Skeletal muscle tissue (tissue), 4 donors: ENCODE data around the gene CCL4. TPM values are rescaled to one million over a fixed set of nuclear protein-coding genes. Genes with fewer than 3 reads are reported as not detected.
A peak's percentile ranks its signal among the peaks of the same experiment; 100 is the strongest.

ENCODE experiments used
- H3K27ac ChIP-seq: one replicate; pipeline ENCODE4 v1.7.0; 2013; ENCODE audit warnings: mild to moderate bottlenecking, low read depth, low read length, inconsistent platforms
- H3K27me3 ChIP-seq, 3 donors: one replicate each; pipeline ENCODE4 v1.7.0; 2013; ENCODE audit warnings: low read length in 3 of 3; ENCODE audit not compliant: control insufficient read depth in 3 of 3, insufficient read depth in 3 of 3
- H3K36me3 ChIP-seq, 3 donors: one replicate each; pipeline ENCODE4 v1.7.0; 2013; ENCODE audit warnings: low read length in 3 of 3; ENCODE audit not compliant: control insufficient read depth in 3 of 3, insufficient read depth in 3 of 3
- H3K4me1 ChIP-seq, 3 donors: one replicate each; pipeline ENCODE4 v1.7.0; 2013; ENCODE audit warnings: low read length in 3 of 3, mild to moderate bottlenecking in 3 of 3; ENCODE audit not compliant: control insufficient read depth in 3 of 3, insufficient read depth in 3 of 3
- H3K4me3 ChIP-seq, 3 donors: one replicate each; pipeline ENCODE4 v1.7.0; 2013; ENCODE audit warnings: low read length in 3 of 3
- H3K9ac ChIP-seq, 3 donors: one replicate each; pipeline ENCODE4 v1.7.0; 2013; ENCODE audit warnings: low read length in 3 of 3, mild to moderate bottlenecking in 3 of 3, moderate library complexity in 2 of 3, low read depth in 1 of 3
- H3K9me3 ChIP-seq, 3 donors: one replicate each; pipeline ENCODE4 v1.7.0; 2013; ENCODE audit warnings: low read length in 3 of 3; ENCODE audit not compliant: control insufficient read depth in 3 of 3
- total RNA-seq: library from RNA; depleted of rRNA; stranded (reverse); fragments of >200 nt; gene quantifications from one replicate; pipeline ENCODE4 v1.2.3, GENCODE V29; 2014
- donor health status: Osteomylitis.

Gene CCL4
- total RNA-seq, 1 donor from 2014 or later, result 1.6 TPM

- H3K9me3 ChIP-seq, result no peaks in the 10 kb centered on the region
- no peaks in the 10 kb centered on the region for H3K36me3 ChIP-seq
- peaks cover 0 to 12% (median 0%) of the 10 kb centered on the region in 3 donors for H3K27me3 ChIP-seq
- no peaks in the 10 kb centered on the region for H3K4me1 ChIP-seq
- no peak overlapping the region for H3K27ac ChIP-seq
- H3K4me3 ChIP-seq, result no peak overlapping the region
- no peak overlapping the region for H3K9ac ChIP-seq
These were observed 32.8 kb downstream of the CCL4 start for GRCh38 chr17:36136439-36136838.

- H3K4me3 ChIP-seq, result no peak overlapping the region
- no peaks in the 10 kb centered on the region for H3K36me3 ChIP-seq
- no peaks in the 10 kb centered on the region for H3K9me3 ChIP-seq
- H3K9ac ChIP-seq, result no peak overlapping the region
- H3K4me1 ChIP-seq, result no peaks in the 10 kb centered on the region
- no peak overlapping the region for H3K27ac ChIP-seq
- H3K27me3 ChIP-seq, result no peaks in the 10 kb centered on the region
These were observed 38.6 kb downstream of the CCL4 start for GRCh38 chr17:36142235-36142634.

- Histone ChIP-seq H3K4me3 (no peak overlapping the region), H3K36me3 (no peaks in the 10 kb centered on the region), H3K9ac (no peak overlapping the region), H3K9me3 (no peaks in the 10 kb centered on the region), H3K27ac (no peak overlapping the region), H3K27me3 (no peaks in the 10 kb centered on the region), H3K4me1 (no peaks in the 10 kb centered on the region)
These were observed 39.2 kb downstream of the CCL4 start for GRCh38 chr17:36142806-36143205.

GRCh38 chr17:36144014-36144413 lies 40.4 kb downstream of the CCL4 start:
- peaks cover 0 to under 1% (median 0%) of the 10 kb centered on the region in 3 donors for H3K27me3 ChIP-seq
- H3K9me3 ChIP-seq, result no peaks in the 10 kb centered on the region
- no peak overlapping the region for H3K27ac ChIP-seq
- no peak overlapping the region for H3K9ac ChIP-seq
- no peaks in the 10 kb centered on the region for H3K36me3 ChIP-seq
- H3K4me1 ChIP-seq, result peaks cover 0 to under 1% (median 0%) of the 10 kb centered on the region in 3 donors
- H3K4me3 ChIP-seq, result no peak overlapping the region

GRCh38 chr17:36144981-36145729 lies 41.5 kb downstream of the CCL4 start:
- no peak overlapping the region for H3K4me3 ChIP-seq
- peaks cover 0 to 7% (median 0%) of the 10 kb centered on the region in 3 donors for H3K4me1 ChIP-seq
- peaks cover 0 to 6% (median 5%) of the 10 kb centered on the region in 3 donors for H3K27me3 ChIP-seq
- no peak overlapping the region for H3K9ac ChIP-seq
- no peaks in the 10 kb centered on the region for H3K9me3 ChIP-seq
- H3K27ac ChIP-seq, result no peak overlapping the region
- no peaks in the 10 kb centered on the region for H3K36me3 ChIP-seq

- no peaks in the 10 kb centered on the region for H3K9me3 ChIP-seq
- no peak overlapping the region for H3K4me3 ChIP-seq
- H3K27me3 ChIP-seq, result peaks cover 0 to 11% (median 5%) of the 10 kb centered on the region in 3 donors
- H3K9ac ChIP-seq, result no peak overlapping the region
- H3K4me1 ChIP-seq, result peaks cover 0 to 7% (median 0%) of the 10 kb centered on the region in 3 donors
- H3K27ac ChIP-seq, result no peak overlapping the region
- no peaks in the 10 kb centered on the region for H3K36me3 ChIP-seq
These were observed 44.0 kb downstream of the CCL4 start for GRCh38 chr17:36147601-36148000.

GRCh38 chr17:36148559-36149295 lies 45.1 kb downstream of the CCL4 start:
- H3K9me3 ChIP-seq, result no peaks in the 10 kb centered on the region
- H3K4me3 ChIP-seq, result no peak overlapping the region
- H3K36me3 ChIP-seq, result no peaks in the 10 kb centered on the region
- peaks cover 0 to 7% (median 0%) of the 10 kb centered on the region in 3 donors for H3K4me1 ChIP-seq
- peaks cover 7 to 20% (median 9%) of the 10 kb centered on the region in 3 donors for H3K27me3 ChIP-seq
- no peak overlapping the region for H3K9ac ChIP-seq
- H3K27ac ChIP-seq, result no peak overlapping the region

GRCh38 chr17:36149296-36149820 lies 45.7 kb downstream of the CCL4 start:
- H3K9me3 ChIP-seq, result no peaks in the 10 kb centered on the region
- peak overlapping the region in 1 of 3 donors; percentile 23 for H3K4me3 ChIP-seq
- H3K4me1 ChIP-seq, result peaks cover 0 to 7% (median 0%) of the 10 kb centered on the region in 3 donors
- no peak overlapping the region for H3K27ac ChIP-seq
- H3K27me3 ChIP-seq, result peaks cover 9 to 26% (median 10%) of the 10 kb centered on the region in 3 donors
- no peaks in the 10 kb centered on the region for H3K36me3 ChIP-seq
- H3K9ac ChIP-seq, result no peak overlapping the region

GRCh38 chr17:36151891-36152638 lies 48.4 kb downstream of the CCL4 start:
- Histone ChIP-seq H3K27ac (no peak overlapping the region), H3K4me3 (no peak overlapping the region), H3K9me3 (no peaks in the 10 kb centered on the region), H3K4me1 (peaks cover 0 to 7% (median 0%) of the 10 kb centered on the region in 3 donors), H3K27me3 (peaks cover 9 to 29% (median 10%) of the 10 kb centered on the region in 3 donors), H3K9ac (no peak overlapping the region), H3K36me3 (no peaks in the 10 kb centered on the region)
